GM19099 (cell line): Measurements from ENCODE around the gene PRAMEF11.
"Not testable (repeated sequence)": the region's sequence is repeated elsewhere in the genome, so short reads cannot be mapped to it uniquely, and the experiment has no call there.

Experiments used
- POLR2A ChIP-seq: IDR thresholded peaks from 3 replicates; pipeline ENCODE4 v1.6.1; 2011; ENCODE audit warnings: low read depth; ENCODE audit not compliant: insufficient read length; ENCODE audit errors: extremely low read depth

Gene PRAMEF11

GRCh38 chr1:12831310-12831709 is at the start of gene PRAMEF11:
TSS of gene PRAMEF11 (minus strand) at chr1:12831410. CDS start at chr1:12828789, 2,621 bp downstream.
- TF ChIP-seq POLR2A = not testable (repeated sequence)

- not testable (repeated sequence) for TF ChIP-seq POLR2A
Observed at GRCh38 chr1:12856786-12857185, 25.6 kb upstream of the PRAMEF11 start, which contains the start of gene PRAMEF2. TSS of gene PRAMEF2 (plus strand) at chr1:12857086. CDS start at chr1:12859010, 1,924 bp downstream.

GRCh38 chr1:12851779-12852178 is 20.6 kb upstream of the PRAMEF11 start:
- TF ChIP-seq POLR2A = no peak

GRCh38 chr1:12848620-12849019 is 17.4 kb upstream of the PRAMEF11 start, which contains the start of gene HNRNPCL1:
TSS of gene HNRNPCL1 (minus strand) at chr1:12848720. CDS start at chr1:12848289, 431 bp downstream.
- not testable (repeated sequence) for TF ChIP-seq POLR2A

- no peak for TF ChIP-seq POLR2A
Observed at GRCh38 chr1:12811409-12811784, 19.8 kb downstream of the PRAMEF11 start.

GRCh38 chr1:12810691-12811408 is 20.4 kb downstream of the PRAMEF11 start:
- TF ChIP-seq POLR2A = no peak

- no peak for TF ChIP-seq POLR2A
Observed at GRCh38 chr1:12809933-12810332, 21.3 kb downstream of the PRAMEF11 start.

GRCh38 chr1:12799730-12800129 is 31.5 kb downstream of the PRAMEF11 start:
- TF ChIP-seq POLR2A = no peak

GRCh38 chr1:12798911-12799310 is 32.3 kb downstream of the PRAMEF11 start:
- TF ChIP-seq POLR2A = no peak

- not testable (repeated sequence) for TF ChIP-seq POLR2A
Observed at GRCh38 chr1:12791097-12791496, 40.1 kb downstream of the PRAMEF11 start, which contains the start of gene PRAMEF1. TSS of gene PRAMEF1 (plus strand) at chr1:12791397. CDS start at chr1:12793228, 1,831 bp downstream.

GRCh38 chr1:12778907-12779306 is 52.3 kb downstream of the PRAMEF11 start:
- no peak for TF ChIP-seq POLR2A

GRCh38 chr1:12778061-12778460 is 53.1 kb downstream of the PRAMEF11 start:
- TF ChIP-seq POLR2A = no peak

- TF ChIP-seq POLR2A = no peak
Observed at GRCh38 chr1:12776801-12777557, 54.2 kb downstream of the PRAMEF11 start.

GRCh38 chr1:12775443-12775842 is 55.8 kb downstream of the PRAMEF11 start:
- no peak for TF ChIP-seq POLR2A

- TF ChIP-seq POLR2A = no peak
Observed at GRCh38 chr1:12774801-12775345, 56.3 kb downstream of the PRAMEF11 start.
